Endothelial cell of hepatic sinusoid (primary cell): Measurements from ENCODE around the gene CPSF6.
"Not testable (repeated sequence)": the region's sequence is repeated elsewhere in the genome, so short reads cannot be mapped to it uniquely, and the experiment has no call there.

ENCODE experiments used
- in situ Hi-C: cut with HindIII; loops from 2 replicates; pipeline ENCODE4 v1.10.0; 2017; ENCODE audit warnings: low sequenced_read_pairs

Gene CPSF6

GRCh38 chr12:69258655-69259054, 19.3 kb downstream of the CPSF6 start:
- in situ Hi-C loops, result no loop called here

GRCh38 chr12:69262264-69262974, 23.1 kb downstream of the CPSF6 start:
- in situ Hi-C loops, result no loop called here

GRCh38 chr12:69265205-69265604, 25.8 kb downstream of the CPSF6 start:
- in situ Hi-C loops, result no loop called here

- in situ Hi-C loops, result not testable (repeated sequence)
These were observed 26.3 kb downstream of the CPSF6 start for GRCh38 chr12:69265633-69266032.

- in situ Hi-C loops, result no loop called here
These were observed 26.8 kb downstream of the CPSF6 start for GRCh38 chr12:69266036-69266635.

GRCh38 chr12:69269736-69270135, 30.4 kb downstream of the CPSF6 start:
- in situ Hi-C loops, result loop anchor here (10.0 kb wide), 1 partner anchor 315 kb away; the partner anchor contains the start of gene CCT2

GRCh38 chr12:69272511-69272910, 33.1 kb downstream of the CPSF6 start:
- in situ Hi-C loops, result loop anchor here (10.0 kb wide), 1 partner anchor 312 kb away; the partner anchor contains the start of gene CCT2

GRCh38 chr12:69274861-69275260, 35.5 kb downstream of the CPSF6 start:
- in situ Hi-C loops, result loop anchor here (10.0 kb wide), 1 partner anchor 310 kb away; the partner anchor contains the start of gene CCT2

GRCh38 chr12:69275471-69275891, 36.1 kb downstream of the CPSF6 start:
- in situ Hi-C loops, result loop anchor here (10.0 kb wide), 1 partner anchor 309 kb away; the partner anchor contains the start of gene CCT2

- in situ Hi-C loops, result loop anchor here (10.0 kb wide), 1 partner anchor 306 kb away; the partner anchor contains the start of gene CCT2
These were observed 39.7 kb downstream of the CPSF6 start for GRCh38 chr12:69278814-69279782.

- in situ Hi-C loops, result no loop called here
These were observed 44.8 kb downstream of the CPSF6 start for GRCh38 chr12:69284131-69284530.

GRCh38 chr12:69287556-69287955, 48.2 kb downstream of the CPSF6 start:
- in situ Hi-C loops, result no loop called here

GRCh38 chr12:69290545-69291277, 51.3 kb downstream of the CPSF6 start:
- in situ Hi-C loops, result no loop called here

GRCh38 chr12:69291278-69291593, 51.9 kb downstream of the CPSF6 start:
- in situ Hi-C loops, result no loop called here

GRCh38 chr12:69298133-69298532, 58.8 kb downstream of the CPSF6 start:
- in situ Hi-C loops, result no loop called here

- in situ Hi-C loops, result no loop called here
These were observed 59.6 kb downstream of the CPSF6 start for GRCh38 chr12:69298947-69299346.

GRCh38 chr12:69304284-69304683, 64.9 kb downstream of the CPSF6 start:
- in situ Hi-C loops, result no loop called here

GRCh38 chr12:69309461-69309860, 70.1 kb downstream of the CPSF6 start:
- in situ Hi-C loops, result no loop called here

GRCh38 chr12:69313209-69313608, 73.8 kb downstream of the CPSF6 start:
- in situ Hi-C loops, result no loop called here

- in situ Hi-C loops, result not testable (repeated sequence)
These were observed 77.4 kb downstream of the CPSF6 start for GRCh38 chr12:69316784-69317183.
